A549 treated with CORT108297 at 1 μM for 4 hours (cell line): ENCODE measurements around the gene DGKQ. TPM values are rescaled to one million over a fixed set of nuclear protein-coding genes. Genes with fewer than 3 reads are reported as not detected.

Experiments used
- total RNA-seq: library from RNA; stranded (reverse); fragments of 200-300 nt; extraction: Qiagen RNA extraction; gene quantifications from 5 replicates; pipeline ENCODE4 v1.2.3, GENCODE V29; 2022

The DGKQ gene, protein sequence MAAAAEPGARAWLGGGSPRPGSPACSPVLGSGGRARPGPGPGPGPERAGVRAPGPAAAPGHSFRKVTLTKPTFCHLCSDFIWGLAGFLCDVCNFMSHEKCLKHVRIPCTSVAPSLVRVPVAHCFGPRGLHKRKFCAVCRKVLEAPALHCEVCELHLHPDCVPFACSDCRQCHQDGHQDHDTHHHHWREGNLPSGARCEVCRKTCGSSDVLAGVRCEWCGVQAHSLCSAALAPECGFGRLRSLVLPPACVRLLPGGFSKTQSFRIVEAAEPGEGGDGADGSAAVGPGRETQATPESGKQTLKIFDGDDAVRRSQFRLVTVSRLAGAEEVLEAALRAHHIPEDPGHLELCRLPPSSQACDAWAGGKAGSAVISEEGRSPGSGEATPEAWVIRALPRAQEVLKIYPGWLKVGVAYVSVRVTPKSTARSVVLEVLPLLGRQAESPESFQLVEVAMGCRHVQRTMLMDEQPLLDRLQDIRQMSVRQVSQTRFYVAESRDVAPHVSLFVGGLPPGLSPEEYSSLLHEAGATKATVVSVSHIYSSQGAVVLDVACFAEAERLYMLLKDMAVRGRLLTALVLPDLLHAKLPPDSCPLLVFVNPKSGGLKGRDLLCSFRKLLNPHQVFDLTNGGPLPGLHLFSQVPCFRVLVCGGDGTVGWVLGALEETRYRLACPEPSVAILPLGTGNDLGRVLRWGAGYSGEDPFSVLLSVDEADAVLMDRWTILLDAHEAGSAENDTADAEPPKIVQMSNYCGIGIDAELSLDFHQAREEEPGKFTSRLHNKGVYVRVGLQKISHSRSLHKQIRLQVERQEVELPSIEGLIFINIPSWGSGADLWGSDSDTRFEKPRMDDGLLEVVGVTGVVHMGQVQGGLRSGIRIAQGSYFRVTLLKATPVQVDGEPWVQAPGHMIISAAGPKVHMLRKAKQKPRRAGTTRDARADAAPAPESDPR
- 5.2 to 10.2 TPM (median 8.7 TPM) in 5 replicates for total RNA-seq

DNA sequence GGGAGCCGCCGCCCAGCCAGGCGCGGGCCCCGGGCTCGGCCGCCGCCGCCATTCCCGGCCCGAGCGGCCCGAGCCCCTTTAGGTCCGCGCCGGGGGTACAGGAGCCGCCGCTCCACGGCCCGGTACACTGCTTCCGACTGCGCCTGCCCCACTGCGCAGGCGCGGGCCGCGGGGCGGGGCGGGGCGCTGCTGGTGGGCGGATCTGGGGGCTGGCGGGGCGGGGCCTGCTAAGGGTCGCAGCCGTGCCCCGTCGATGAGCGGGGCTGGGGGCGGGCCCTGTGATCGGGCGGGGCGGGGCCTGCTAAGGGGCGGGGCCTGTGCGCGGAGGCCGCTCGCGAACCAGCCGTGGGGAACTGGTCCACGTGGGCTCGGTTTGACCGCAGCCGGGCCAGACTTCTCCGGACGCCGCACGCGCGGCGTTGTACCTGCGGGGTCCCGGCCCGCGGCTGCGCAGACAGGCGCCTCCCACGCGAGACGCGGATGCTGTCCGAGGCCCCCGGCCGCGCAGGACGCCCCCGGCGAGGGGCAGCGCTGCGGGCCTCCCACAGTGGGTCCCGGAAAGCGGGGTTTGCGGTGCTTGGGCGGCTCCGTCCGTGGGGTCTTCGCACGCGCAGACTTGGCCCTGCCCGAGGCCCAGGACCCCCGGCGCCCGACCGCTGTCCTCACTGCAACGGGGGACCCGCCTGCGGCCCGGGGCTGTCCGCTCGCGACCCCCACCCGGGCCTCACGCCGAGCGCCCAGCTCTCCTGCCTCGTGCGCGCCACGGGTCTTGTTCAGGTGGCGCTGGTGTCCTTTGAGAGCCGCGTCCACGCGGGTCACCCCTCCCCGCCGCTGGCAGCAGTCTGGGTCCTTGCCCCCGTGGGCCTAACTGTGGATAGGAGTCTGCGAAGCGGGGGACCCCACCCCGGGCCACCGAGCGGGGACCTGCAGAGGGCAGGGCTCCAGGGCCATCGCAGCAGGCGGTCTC is at the start of gene DGKQ:
DGKQ (minus strand) TSS at position 139 of the 967 bp plus-strand sequence; CDS start at position 52, 87 bp downstream.

DNA sequence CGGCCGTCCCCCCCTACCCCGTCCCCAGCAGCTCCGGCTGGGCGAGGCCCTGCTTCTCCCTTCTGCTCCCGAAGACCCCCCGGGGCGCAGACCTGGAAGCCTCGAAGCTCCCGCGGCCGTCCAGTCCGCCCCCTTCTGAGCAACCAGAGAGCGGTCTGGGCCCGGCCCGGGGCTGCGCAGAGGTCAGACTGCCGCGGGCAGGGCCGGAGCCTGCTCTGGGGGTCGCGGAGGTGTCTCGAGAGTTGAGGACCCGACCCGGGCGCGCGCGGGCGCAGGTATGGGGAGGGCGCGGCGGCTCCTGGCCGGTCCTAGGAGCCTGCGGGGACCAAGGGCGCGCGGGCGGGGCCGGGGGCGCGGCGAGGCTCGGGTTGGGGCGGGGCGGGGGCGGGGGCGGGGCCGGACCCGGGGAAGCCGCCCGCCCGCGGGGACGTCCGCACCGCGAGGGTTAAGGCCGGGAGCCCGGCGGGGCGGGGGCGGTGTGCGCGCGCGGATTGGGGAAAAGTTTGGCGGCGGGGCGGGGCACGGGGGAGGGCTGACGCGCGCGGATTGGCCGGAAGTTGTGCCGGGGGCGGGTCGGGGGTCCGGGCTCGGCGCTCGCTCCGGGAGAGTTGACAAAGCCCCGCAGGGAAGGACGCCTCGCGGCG is 37.8 kb upstream of the DGKQ start, which contains the start of gene FGFRL1:
FGFRL1 (plus strand) TSS at position 605 of the 644 bp plus-strand sequence. CDS start 860 bp downstream, outside the sequence.

DNA sequence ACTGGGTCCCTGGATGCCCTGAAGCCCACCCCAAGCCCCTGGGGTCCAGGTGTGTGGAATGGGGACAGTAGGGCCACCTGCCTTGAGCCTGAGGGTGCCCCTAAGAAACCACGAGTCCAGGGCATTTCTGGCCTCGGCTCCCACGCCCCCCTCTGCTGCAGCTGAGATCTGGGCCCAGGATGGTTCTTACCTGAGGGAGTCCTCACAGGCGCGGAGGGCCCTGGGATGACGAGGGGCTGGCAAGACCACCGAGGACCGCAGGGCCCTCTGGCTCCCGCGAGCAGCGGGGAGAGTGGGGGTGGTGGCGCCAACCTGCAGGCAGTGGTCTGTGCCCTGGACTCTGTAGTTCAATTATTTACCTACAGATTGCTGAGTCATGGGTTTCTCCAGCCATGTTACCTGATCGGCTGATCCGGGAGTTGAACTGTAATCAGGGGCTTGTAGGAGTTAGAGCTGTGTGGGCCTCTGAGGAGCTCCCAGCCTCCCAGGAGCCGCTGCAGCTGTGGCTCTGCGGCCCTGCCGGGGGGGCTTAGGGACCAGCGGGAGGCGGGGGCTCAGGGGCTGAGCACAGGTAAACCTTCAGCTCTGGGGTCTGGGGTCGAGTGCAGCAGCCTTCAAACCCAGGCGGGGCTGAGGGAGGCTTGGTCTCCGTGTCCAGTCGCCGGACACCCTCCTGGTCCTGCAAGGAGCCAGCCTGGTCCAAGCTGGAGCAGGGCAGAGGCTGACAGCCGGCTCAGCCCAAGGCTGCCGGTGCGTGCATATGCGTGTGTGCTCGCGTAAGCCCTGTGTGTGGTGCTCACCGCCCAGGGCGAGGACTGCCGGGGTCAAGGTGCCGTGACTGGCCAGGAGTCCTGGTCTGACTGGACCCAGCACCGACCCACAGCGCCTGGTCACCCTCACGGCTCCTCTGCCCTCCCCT is 20.0 kb upstream of the DGKQ start, which contains the start of gene SLC26A1:
SLC26A1 (minus strand) TSS at position 294 of the 919 bp plus-strand sequence. CDS start 1,701 bp downstream, outside the sequence.

DNA sequence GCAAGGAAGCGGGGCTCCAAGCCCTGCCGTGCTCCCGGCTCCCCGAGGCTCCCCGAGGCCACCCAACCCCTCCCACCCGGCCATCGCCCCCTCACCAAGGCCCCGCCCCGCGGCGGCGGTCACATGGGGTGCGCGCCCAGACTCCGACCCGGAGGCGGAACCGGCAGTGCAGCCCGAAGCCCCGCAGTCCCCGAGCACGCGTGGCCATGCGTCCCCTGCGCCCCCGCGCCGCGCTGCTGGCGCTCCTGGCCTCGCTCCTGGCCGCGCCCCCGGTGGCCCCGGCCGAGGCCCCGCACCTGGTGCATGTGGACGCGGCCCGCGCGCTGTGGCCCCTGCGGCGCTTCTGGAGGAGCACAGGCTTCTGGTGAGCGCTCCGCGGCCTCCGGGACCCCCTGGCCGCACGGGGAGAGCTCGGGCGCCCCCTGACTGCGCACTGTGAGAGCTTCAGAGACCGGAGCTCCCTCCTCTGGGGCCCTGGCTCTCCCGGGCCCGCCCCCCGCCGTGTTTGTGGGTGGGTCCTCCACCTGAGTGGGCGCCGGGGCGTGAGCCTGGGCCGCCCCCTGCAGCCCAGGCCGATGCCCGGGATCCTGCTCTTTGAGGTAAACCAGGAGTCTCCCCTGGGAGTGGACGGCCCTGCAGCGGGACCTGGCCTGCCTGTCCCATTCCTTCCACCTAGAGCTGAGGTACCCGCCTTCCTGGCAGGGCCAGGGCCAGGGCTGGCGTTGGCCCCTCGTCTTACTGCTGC is 13.7 kb upstream of the DGKQ start, which contains the start of gene IDUA:
IDUA (plus strand) TSS at position 166 of the 745 bp plus-strand sequence; CDS start at position 207, 41 bp downstream.

DNA sequence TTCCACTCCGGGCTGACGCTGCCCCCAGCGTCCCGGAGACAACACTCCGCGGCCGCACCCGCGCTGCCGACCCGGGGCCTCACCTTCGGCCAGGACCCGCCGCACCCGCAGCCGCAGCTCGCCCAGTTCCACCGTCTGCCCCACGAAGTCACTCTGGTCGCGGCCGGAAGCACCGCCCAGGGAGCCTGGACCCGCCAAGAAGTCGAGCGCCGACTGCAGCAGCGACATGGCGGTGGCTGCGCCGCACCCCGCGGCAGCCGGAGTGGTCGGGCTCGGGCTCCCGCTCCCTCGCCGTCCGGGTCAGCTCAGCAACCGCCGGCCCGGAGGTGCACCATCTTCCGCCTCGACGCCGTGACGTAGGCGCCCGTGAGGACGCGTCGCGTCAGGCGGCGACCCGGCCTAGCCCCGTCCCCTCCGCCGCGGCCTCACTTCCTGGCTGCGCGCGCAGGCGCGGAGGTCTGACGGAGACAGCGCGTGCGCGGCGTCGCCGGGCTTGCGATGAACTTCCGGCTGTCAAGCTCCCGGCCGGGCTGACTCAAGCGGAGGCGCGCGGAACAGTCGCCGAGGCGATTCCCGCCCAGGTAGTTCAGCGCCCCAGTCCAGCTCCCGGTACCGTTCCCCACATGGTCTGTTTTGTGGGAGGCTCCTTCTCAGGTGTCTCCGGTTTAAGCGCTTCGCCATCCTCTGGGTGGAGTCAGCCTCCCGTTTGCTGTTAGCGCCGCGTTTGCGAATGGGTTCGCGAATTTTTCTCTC is 41.2 kb downstream of the DGKQ start, which contains the start of the genes GAK and TMEM175:
GAK (minus strand) TSS at position 357 of the 753 bp plus-strand sequence; CDS start at position 228, 129 bp downstream.
TMEM175 (plus strand) TSS at position 501 of the 753 bp plus-strand sequence. CDS start 15,280 bp downstream, outside the sequence.

Other genes starting within 250 kb of the DGKQ start
- 0.38 to 0.86 TPM (median 0.60 TPM) in 5 replicates for gene CPLX1, start 147.4 kb downstream of the DGKQ start, total RNA-seq
- gene GAK, start 41.3 kb downstream of the DGKQ start, total RNA-seq = 34.2 to 53.3 TPM (median 52.0 TPM) in 5 replicates
- 6.7 to 10.3 TPM (median 9.6 TPM) in 5 replicates for gene TMEM175, start 41.1 kb downstream of the DGKQ start, total RNA-seq
- 5.9 to 14.8 TPM (median 14.4 TPM) in 5 replicates for gene IDUA, start 13.5 kb upstream of the DGKQ start, total RNA-seq
- 0.10 to 0.34 TPM (median 0.23 TPM) in 5 replicates for gene SLC26A1, start 19.8 kb upstream of the DGKQ start, total RNA-seq
- 14.9 to 26.0 TPM (median 22.7 TPM) in 5 replicates for gene FGFRL1, start 38.1 kb upstream of the DGKQ start, total RNA-seq
- 2.1 to 3.1 TPM (median 2.5 TPM) in 5 replicates for gene RNF212, start 140.0 kb upstream of the DGKQ start, total RNA-seq
- gene SPON2, start 199.0 kb upstream of the DGKQ start, total RNA-seq = 0.10 to 0.47 TPM (median 0.20 TPM) in 5 replicates